Trophoblast cell (in vitro differentiated cells and primary cell): ENCODE measurements around the gene WRAP73.

ENCODE experiments used
- DNase-seq, 2 donors: peaks; one replicate each; pipeline ENCODE4 v3.0.0-alpha.2; 2016
- H2AFZ ChIP-seq: 2 replicates; pipeline ENCODE4 v1.6.1; 2013; ENCODE audit warnings: low read length, moderate library complexity, mild to moderate bottlenecking; ENCODE audit not compliant: insufficient read depth, poor library complexity
- H2AK5ac ChIP-seq: 2 replicates; pipeline ENCODE4 v1.6.1; 2013; ENCODE audit warnings: mild to moderate bottlenecking, low read length
- H2BK120ac ChIP-seq: 2 replicates; pipeline ENCODE4 v1.6.1; 2013; ENCODE audit warnings: low read length, mild to moderate bottlenecking, moderate library complexity; ENCODE audit not compliant: insufficient read depth, poor library complexity
- H2BK12ac ChIP-seq: 2 replicates; pipeline ENCODE4 v1.6.1; 2013; ENCODE audit warnings: mild to moderate bottlenecking, low read length, moderate library complexity
- H2BK5ac ChIP-seq: 2 replicates; pipeline ENCODE4 v1.6.1; 2013; ENCODE audit warnings: low read length, low read depth, moderate library complexity, mild to moderate bottlenecking; ENCODE audit not compliant: poor library complexity
- H3K14ac ChIP-seq: 2 replicates; pipeline ENCODE4 v1.6.1; 2013; ENCODE audit warnings: mild to moderate bottlenecking, low read length
- H3K18ac ChIP-seq: 2 replicates; pipeline ENCODE4 v1.6.1; 2013; ENCODE audit warnings: mild to moderate bottlenecking, low read length
- H3K23ac ChIP-seq: 2 replicates; pipeline ENCODE4 v1.6.1; 2013; ENCODE audit warnings: low read length
- H3K27ac ChIP-seq: 2 replicates; pipeline ENCODE4 v1.5.1; 2013; ENCODE audit warnings: low read depth, mild to moderate bottlenecking, inconsistent platforms, low read length, moderate library complexity
- H3K27me3 ChIP-seq: 2 replicates; pipeline ENCODE4 v1.6.1; 2013; ENCODE audit warnings: inconsistent platforms, mild to moderate bottlenecking, low read length, moderate library complexity; ENCODE audit not compliant: insufficient read depth
- H3K36me3 ChIP-seq, 2 experiments: 1 replicate in 1 of 2; 2 replicates in 1 of 2; pipeline ENCODE4 v1.6.1; 2013; ENCODE audit warnings: low read length in 2 of 2, mild to moderate bottlenecking in 2 of 2, moderate library complexity in 1 of 2; ENCODE audit not compliant: insufficient read depth in 2 of 2, control insufficient read depth in 1 of 2
- H3K4ac ChIP-seq: 2 replicates; pipeline ENCODE4 v1.6.1; 2013; ENCODE audit warnings: low read depth, mild to moderate bottlenecking, low read length, moderate library complexity
- H3K4me1 ChIP-seq, 2 experiments: 1 replicate in 1 of 2; 2 replicates in 1 of 2; pipeline ENCODE4 v1.6.1; 2013; ENCODE audit warnings: low read length in 2 of 2, mild to moderate bottlenecking in 2 of 2, moderate library complexity in 1 of 2; ENCODE audit not compliant: insufficient read depth in 2 of 2, control insufficient read depth in 1 of 2
- H3K4me2 ChIP-seq: 2 replicates; pipeline ENCODE4 v1.6.1; 2013; ENCODE audit warnings: inconsistent platforms, mild to moderate bottlenecking, low read length, moderate library complexity
- H3K4me3 ChIP-seq: 2 replicates; pipeline ENCODE4 v1.5.1; 2013; ENCODE audit warnings: mild to moderate bottlenecking, low read depth, low read length, inconsistent platforms
- H3K79me1 ChIP-seq: one replicate; pipeline ENCODE4 v1.6.1; 2013; ENCODE audit warnings: low read length
- H3K79me2 ChIP-seq: 2 replicates; pipeline ENCODE4 v1.6.1; 2013; ENCODE audit warnings: low read length, mild to moderate bottlenecking; ENCODE audit not compliant: control insufficient read depth, insufficient read depth, poor library complexity
- H3K9ac ChIP-seq: 2 replicates; pipeline ENCODE4 v1.6.1; 2013; ENCODE audit warnings: mild to moderate bottlenecking, low read length
- H3K9me3 ChIP-seq: 2 replicates; pipeline ENCODE4 v1.6.1; 2013; ENCODE audit warnings: low read depth, mild to moderate bottlenecking, control low read depth, inconsistent platforms, low read length; ENCODE audit not compliant: insufficient read depth
- H4K12ac ChIP-seq: 2 replicates; pipeline ENCODE4 v1.6.1; 2013; ENCODE audit warnings: low read depth, mild to moderate bottlenecking, low read length, moderate library complexity
- H4K8ac ChIP-seq: 2 replicates; pipeline ENCODE4 v1.6.1; 2013; ENCODE audit warnings: low read depth, mild to moderate bottlenecking, low read length, moderate library complexity
- H4K91ac ChIP-seq: one replicate; pipeline ENCODE4 v1.6.1; 2013; ENCODE audit warnings: low read depth, mild to moderate bottlenecking, low read length, moderate library complexity
- WGBS: extraction: QIAGEN DNeasy Blood & Tissue Kit; methylation state at CpG from one replicate; pipeline ENCODE4 v1.1.7; 2013; ENCODE audit warnings: missing lambda C conversion rate; ENCODE audit not compliant: insufficient read length, insufficient coverage; ENCODE audit errors: extremely low coverage; 5-methylcytosine and 5-hydroxymethylcytosine counted together

The WRAP73 gene

DNA sequence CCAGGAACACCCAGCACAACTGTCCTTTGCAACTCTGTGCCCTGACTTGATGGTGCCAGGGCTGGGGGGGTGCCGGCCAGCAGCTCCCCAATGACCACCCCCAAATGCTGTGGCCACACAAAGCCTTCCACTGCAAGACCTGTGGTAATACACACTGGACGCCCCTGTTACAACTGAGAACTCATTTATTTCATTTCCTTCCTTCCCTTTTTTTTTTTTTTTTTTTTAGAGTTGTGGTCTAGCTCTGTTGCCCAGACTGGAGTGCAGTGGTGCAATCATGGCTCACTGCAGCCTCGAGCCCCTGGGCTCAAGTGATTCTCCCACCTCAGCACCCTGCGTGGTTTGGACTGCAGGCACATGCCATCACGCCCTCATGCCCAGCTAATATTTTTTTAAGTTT, 27.6 kb upstream of the WRAP73 start:
- no CpG with 5 or more reads among the region's 5 CpGs for WGBS
- H3K18ac ChIP-seq: no peak overlapping the region
- no peak overlapping the region for H2BK5ac ChIP-seq
- no peak overlapping the region for H3K4me3 ChIP-seq
- no peaks in the 10 kb centered on the region for H3K9me3 ChIP-seq
- no peak overlapping the region for H2BK120ac ChIP-seq
- H2AK5ac ChIP-seq: no peak overlapping the region
- H3K14ac ChIP-seq: no peak overlapping the region
- H3K27ac ChIP-seq: no peak overlapping the region
- H3K4me2 ChIP-seq: no peak overlapping the region
- H4K91ac ChIP-seq: no peak overlapping the region
- no peak overlapping the region for H2BK12ac ChIP-seq
- H3K4ac ChIP-seq: no peak overlapping the region
- H3K79me2 ChIP-seq: no peaks in the 10 kb centered on the region
- peaks cover 12 to 13% of the 10 kb centered on the region in 2 experiments for H3K4me1 ChIP-seq
- H3K79me1 ChIP-seq: no peaks in the 10 kb centered on the region
- no peak overlapping the region for H4K8ac ChIP-seq
- no peak overlapping the region for H2AFZ ChIP-seq
- no peak overlapping the region for H3K23ac ChIP-seq
- no peak overlapping the region for H4K12ac ChIP-seq
- DNase-seq: no peak
- H3K36me3 ChIP-seq: no peaks in the 10 kb centered on the region
- no peaks in the 10 kb centered on the region for H3K27me3 ChIP-seq
- H3K9ac ChIP-seq: no peak overlapping the region

DNA sequence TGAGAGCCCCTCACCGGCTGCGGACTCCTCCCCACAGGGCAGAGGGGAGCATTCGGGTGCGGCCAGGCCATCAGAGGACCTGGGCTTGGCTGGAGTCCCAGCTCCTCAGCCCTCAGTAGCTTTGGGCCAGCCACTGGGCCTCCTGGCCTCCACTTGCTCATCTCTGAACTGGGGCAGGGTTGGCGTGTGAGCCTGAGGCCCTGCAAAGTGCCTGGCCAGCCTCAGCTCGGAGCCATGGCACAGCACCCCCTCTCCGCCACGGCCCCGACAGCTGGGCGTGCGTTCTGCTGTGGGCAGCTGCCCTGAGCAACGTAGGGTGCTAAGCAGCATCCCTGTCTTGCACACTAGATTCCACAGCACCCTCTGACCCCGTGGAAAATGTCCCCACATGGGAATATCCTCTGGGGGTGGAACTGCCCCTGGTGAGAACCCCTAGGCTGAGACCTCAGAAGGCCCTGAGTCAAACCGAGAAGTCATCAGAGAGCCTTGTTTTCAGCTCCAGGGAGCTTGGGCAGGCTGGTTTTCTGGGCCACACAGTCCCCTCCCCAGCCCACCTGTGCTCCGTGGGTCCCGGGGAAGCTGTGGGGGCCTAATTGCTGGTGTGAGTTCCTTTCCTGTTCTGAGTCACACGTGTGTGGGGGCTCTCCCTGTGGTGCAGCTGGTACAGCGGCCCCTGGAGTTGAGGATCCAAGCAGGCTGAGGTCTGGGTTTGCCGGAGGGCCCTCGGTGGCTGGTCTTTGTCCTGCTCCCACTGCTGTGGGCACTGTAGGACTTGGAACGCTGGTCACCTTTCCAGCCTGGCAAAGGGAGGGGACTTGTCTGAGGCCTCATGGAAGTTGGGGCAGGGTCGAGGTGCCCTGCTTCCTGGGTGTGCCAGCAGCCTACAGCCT, 26.9 kb upstream of the WRAP73 start:
- Histone ChIP-seq H4K8ac (no peak overlapping the region), H2AK5ac (no peak overlapping the region), H3K4me1 (peaks cover 12 to 13% of the 10 kb centered on the region in 2 experiments), H3K79me1 (no peaks in the 10 kb centered on the region), H3K14ac (no peak overlapping the region), H2BK12ac (no peak overlapping the region), H3K18ac (no peak overlapping the region), H3K27me3 (no peaks in the 10 kb centered on the region), H3K79me2 (no peaks in the 10 kb centered on the region), H3K9ac (no peak overlapping the region), H4K91ac (no peak overlapping the region), H3K4ac (no peak overlapping the region), H2BK120ac (no peak overlapping the region), H2AFZ (no peak overlapping the region), H3K9me3 (no peaks in the 10 kb centered on the region), H3K23ac (no peak overlapping the region), H3K4me2 (no peak overlapping the region), H4K12ac (no peak overlapping the region), H3K36me3 (no peaks in the 10 kb centered on the region), H2BK5ac (no peak overlapping the region), H3K4me3 (no peak overlapping the region), H3K27ac (no peak overlapping the region)
- DNase-seq: no peak
- no CpG with 5 or more reads among the region's 22 CpGs for WGBS

DNA sequence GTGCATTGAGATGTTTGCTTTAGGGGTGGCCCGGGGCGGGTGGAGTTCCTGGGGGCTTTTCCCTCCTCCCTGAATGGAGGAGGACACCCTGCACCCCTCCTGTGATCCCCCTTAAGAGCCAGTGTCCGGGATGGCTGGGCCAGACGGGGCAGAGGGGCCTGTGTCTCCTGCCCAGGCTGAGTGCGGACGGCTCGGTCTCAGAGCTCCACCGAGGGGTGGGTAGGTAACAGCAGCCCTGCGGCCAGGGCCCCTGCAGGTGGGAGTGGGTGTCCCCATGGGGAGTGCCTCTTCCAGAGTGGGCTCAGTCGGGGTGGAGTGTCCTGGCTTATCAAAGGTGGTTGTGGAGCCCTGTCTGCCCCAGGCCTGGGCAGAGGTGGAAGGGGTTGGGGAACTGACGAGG, 25.5 kb upstream of the WRAP73 start:
- no CpG with 5 or more reads among the region's 11 CpGs for WGBS
- no peak overlapping the region for H2BK5ac ChIP-seq
- H3K79me1 ChIP-seq: no peaks in the 10 kb centered on the region
- no peaks in the 10 kb centered on the region for H3K36me3 ChIP-seq
- no peak for DNase-seq
- peaks cover 5 to 8% of the 10 kb centered on the region in 2 experiments for H3K4me1 ChIP-seq
- no peak overlapping the region for H3K4me2 ChIP-seq
- H3K4ac ChIP-seq: no peak overlapping the region
- H3K79me2 ChIP-seq: no peaks in the 10 kb centered on the region
- no peaks in the 10 kb centered on the region for H3K27me3 ChIP-seq
- no peak overlapping the region for H3K18ac ChIP-seq
- H2BK12ac ChIP-seq: no peak overlapping the region
- no peak overlapping the region for H3K4me3 ChIP-seq
- no peak overlapping the region for H3K23ac ChIP-seq
- H4K8ac ChIP-seq: no peak overlapping the region
- no peak overlapping the region for H4K12ac ChIP-seq
- H2AK5ac ChIP-seq: no peak overlapping the region
- no peak overlapping the region for H3K27ac ChIP-seq
- no peak overlapping the region for H3K9ac ChIP-seq
- H3K9me3 ChIP-seq: peaks cover 3% of the 10 kb centered on the region
- no peak overlapping the region for H2BK120ac ChIP-seq
- H3K14ac ChIP-seq: no peak overlapping the region
- no peak overlapping the region for H2AFZ ChIP-seq
- H4K91ac ChIP-seq: no peak overlapping the region

DNA sequence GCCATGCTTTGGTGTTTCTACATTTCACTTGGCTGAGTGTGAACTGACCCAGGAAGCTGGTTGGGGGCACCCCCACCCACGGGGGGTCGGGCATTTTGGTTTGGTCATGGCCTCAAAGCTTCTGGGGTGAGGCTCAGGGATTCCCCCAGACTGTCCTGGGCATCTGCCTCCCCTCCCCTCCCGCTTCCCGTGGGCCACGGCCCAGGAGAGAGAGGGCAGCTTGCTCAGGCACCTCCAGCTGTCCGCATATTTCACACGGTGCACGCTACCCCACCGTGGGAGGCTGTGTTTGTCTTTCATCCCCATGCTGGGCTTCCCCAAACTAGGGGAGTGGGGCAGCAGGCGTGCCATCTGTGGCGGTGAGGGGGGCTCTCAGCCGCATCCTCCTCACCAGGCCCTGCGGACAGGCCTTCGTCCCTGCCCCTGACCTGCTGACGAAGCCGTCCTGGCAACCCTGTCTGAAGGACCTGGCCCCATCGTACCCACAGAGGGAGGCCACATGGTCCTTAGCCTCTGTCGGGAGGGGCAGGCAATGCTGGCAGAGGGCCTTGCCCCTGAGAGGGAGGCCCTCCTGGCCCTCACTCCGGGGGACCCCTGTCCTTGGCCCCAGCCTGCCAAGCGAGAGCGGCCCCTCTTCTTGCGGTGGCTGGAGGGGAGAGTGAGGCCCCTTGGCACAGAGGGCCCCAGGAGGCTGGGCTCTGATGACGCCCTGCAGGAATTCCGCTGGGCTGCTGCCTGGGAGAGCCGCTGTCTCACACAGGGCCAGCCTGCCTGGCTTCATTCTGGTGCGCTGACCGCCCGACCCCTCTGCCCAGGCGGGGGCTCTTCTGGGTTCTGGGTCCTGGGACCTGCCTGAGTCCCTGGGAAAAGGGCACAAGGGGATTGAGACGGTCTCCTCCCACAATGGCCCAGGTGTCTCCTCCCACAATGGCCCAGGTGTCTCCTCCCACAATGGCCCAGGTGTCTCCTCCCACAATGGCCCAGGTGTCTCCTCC, 24.5 kb upstream of the WRAP73 start:
- Histone ChIP-seq H4K12ac (no peak overlapping the region), H2AK5ac (peak overlapping the region; percentile 66), H3K27ac (no peak overlapping the region), H4K91ac (no peak overlapping the region), H3K14ac (peak overlapping the region; percentile 46), H3K79me2 (no peaks in the 10 kb centered on the region), H2BK5ac (no peak overlapping the region), H3K4me3 (no peak overlapping the region), H3K36me3 (no peaks in the 10 kb centered on the region), H3K4me2 (no peak overlapping the region), H3K4me1 (peaks cover 5 to 8% of the 10 kb centered on the region in 2 experiments), H3K27me3 (no peaks in the 10 kb centered on the region), H4K8ac (peak overlapping the region; percentile 15), H3K9ac (no peak overlapping the region), H2AFZ (no peak overlapping the region), H3K79me1 (no peaks in the 10 kb centered on the region), H3K18ac (no peak overlapping the region), H2BK120ac (no peak overlapping the region), H3K4ac (no peak overlapping the region), H2BK12ac (peak overlapping the region; percentile 20), H3K23ac (no peak overlapping the region), H3K9me3 (peaks cover 3% of the 10 kb centered on the region)
- peak; percentile 38 to 58 for DNase-seq
- WGBS: no CpG with 5 or more reads among the region's 30 CpGs
